ENCODE results near the gene SPINK14.

The SPINK14 gene, protein sequence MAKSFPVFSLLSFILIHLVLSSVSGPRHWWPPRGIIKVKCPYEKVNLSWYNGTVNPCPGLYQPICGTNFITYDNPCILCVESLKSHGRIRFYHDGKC

DNA sequence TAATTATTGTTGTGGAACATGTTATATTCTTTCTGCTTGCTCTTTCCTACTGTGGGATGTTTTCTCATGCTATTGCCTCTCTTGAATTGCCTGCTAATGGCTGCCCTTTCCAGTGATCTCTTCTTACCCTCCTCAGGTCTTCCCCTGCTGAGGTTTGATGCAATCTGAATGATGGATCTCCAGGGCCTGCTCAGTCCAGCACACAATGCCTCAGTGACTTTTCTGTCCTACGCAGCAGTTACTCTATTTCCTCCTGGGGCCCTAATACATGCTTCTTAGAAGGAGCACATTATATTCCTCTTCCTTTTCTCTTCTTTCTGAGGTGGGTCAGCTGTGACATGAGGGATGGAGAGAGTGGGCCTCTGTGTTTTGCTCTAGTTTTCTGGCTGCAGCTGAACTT lies at the start of gene SPINK14:
Gene SPINK14 (plus strand): TSS at position 301 of the 400 bp plus-strand sequence. CDS start 1,187 bp downstream, outside the sequence.
- DNase-seq, result no peak

DNA sequence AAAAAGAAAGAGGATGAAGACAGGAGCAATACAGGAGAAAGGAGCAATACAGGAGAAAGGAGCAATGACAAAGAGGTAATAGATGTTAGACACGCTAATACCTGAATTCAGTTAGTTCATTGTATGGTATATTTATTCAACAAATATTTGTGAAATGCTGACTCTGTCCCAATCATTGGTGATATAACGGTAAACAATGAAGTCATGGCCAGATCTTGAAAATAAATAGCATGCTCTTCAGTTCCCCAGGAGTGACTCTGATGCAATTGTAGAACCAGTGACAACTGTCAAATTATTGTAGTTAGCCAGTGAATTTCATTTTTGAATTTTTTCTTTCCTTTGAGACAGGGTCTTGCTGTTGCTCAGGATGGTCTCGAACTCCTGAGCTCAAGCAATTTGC lies 48.0 kb upstream of the SPINK14 start:
- no peak for DNase-seq

DNA sequence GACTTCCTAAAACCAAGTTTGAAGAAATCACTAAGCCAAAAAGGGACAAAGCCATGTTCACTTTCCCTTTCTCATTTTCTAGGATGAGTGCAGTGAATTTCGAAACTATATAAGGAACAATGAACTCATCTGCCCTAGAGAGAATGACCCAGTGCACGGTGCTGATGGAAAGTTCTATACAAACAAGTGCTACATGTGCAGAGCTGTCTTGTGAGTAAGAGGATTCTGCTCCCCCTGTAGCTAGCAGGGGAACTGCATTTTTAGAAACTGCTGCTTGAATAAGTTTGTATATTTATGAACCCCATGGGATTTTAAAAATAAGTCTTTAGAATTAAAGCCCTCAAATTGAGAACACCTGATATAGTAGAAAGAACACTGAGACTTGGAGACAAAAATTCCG lies 42.7 kb upstream of the SPINK14 start:
- no peak for DNase-seq

- DNase-seq, result no peak
Observed at GRCh38 chr5:148135091-148136048, 33.0 kb upstream of the SPINK14 start.

DNA sequence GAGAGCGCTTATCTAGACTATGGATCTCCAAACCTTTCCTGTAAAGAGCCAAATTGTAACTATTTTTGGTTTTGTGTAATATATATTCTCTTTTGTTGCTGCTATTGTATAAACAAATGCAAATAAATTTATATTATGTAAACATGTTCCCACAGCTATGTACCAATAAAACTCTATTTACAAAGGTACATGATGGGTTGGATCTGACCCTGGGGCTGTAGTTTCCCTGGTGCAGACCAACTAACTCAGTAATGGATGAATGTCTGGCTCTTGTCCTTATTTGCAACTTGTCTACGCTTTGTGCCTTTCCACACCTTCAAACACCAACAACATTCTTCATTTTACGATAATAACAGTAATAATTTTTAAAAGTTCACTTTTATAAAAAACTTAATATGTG lies 27.5 kb upstream of the SPINK14 start:
- DNase-seq, result no peak

DNA sequence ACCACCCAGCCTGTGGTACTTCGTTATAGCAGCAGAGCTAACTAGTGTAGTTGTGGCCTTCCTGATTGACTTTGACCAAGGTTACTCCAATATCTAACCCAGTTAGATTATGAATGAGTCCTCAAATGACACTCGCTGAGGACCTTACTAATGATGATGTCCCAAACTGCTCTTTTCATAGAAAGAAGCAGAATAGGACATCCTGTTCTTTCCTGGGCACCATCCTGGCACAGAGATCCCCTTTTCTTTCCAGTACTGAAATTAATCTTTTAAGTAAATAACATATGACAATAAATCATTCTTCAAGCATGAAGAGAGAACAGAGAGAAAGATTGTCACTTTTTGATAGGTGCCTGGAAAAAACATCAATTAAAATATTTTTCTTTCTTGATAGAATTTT lies 26.7 kb upstream of the SPINK14 start:
- DNase-seq, result no peak

GRCh38 chr5:148145916-148146315 lies 22.4 kb upstream of the SPINK14 start:
- DNase-seq, result no peak

- no peak for DNase-seq
Observed at GRCh38 chr5:148146487-148146886, 21.9 kb upstream of the SPINK14 start.

GRCh38 chr5:148147415-148147814 lies 20.9 kb upstream of the SPINK14 start:
- peak; percentile 32 for DNase-seq

GRCh38 chr5:148151872-148152271 lies 16.5 kb upstream of the SPINK14 start:
- no peak for DNase-seq

DNA sequence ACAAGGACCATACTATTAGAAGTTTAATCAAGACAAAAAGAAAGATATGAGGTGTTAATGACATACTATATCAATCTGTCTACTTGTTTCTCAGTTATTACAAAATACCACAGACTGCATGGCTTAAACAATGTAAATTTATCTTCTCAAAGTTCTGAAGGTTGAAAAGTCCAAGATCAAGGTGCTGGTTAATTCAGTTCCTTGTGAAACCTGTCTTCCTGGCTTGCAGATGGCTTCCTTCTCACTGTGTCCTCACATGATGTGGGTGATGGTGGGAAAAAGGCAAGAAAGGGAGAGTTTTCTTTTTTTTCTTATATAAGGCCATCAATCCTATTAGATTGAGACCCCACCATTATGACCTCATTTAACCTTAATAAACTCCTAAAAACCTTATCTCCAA lies 15.6 kb upstream of the SPINK14 start:
- no peak for DNase-seq

- no peak for DNase-seq
Observed at GRCh38 chr5:148156609-148157008, 11.7 kb upstream of the SPINK14 start.

DNA sequence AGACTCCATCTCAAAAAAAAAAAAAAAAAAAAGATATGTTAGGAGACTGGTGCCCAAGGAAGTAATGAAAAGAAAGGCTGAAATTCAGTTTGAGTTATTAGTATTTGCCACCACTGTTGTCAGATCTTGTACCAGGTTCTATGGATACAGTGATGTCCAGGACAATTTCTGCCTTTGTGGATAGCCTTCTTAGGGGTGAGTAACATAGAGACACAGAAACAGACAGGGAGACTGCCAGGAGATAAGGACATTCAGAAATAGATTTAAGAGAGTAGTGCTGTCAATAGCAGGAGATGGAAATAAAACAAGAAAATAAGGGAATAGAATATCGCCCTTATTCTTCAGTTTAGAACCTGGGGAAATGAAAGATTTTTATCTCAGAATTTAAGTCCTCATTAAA lies 6.3 kb upstream of the SPINK14 start:
- DNase-seq, result no peak

DNA sequence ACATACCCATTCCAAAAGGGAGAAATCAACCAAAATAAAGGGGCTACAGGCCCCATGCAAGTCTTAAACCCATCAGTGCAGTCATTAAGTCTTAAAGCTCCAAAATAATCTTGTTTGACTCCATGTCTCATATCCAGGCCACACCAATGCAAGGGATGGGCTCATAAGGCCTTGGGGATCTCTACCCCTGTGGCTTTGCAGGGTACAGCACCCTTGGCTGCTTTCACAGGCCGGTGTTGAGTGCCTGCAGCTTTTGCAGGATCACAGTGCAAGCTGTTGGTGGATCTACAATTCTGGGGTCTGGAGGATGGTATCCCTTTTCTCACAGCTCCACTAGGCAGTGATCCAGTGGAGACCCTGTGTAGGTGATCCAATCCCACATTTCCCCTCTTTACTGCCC lies 5.0 kb upstream of the SPINK14 start:
- no peak for DNase-seq

GRCh38 chr5:148166550-148167283 lies 1.6 kb upstream of the SPINK14 start:
- no peak for DNase-seq

DNA sequence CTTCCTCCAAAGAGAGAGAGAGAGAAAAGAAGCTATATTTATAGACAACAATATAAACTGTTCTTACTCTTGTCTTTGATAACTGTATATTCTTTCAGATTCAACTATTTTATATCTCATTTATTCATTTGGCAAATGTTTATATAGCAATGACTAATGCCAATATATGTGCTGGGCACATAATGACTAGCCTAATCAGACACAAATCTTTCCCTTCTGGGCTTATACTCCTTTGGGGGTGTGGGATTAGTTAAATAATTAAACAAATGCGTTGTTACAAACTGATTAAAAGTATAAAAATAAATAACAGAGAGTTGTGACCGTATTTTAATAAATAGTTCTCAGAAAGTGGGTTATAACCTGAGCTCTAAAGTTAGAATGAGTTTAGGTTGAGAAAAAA lies 4.0 kb downstream of the SPINK14 start:
- no peak for DNase-seq

GRCh38 chr5:148176480-148176879 lies 8.1 kb downstream of the SPINK14 start:
- DNase-seq, result no peak

DNA sequence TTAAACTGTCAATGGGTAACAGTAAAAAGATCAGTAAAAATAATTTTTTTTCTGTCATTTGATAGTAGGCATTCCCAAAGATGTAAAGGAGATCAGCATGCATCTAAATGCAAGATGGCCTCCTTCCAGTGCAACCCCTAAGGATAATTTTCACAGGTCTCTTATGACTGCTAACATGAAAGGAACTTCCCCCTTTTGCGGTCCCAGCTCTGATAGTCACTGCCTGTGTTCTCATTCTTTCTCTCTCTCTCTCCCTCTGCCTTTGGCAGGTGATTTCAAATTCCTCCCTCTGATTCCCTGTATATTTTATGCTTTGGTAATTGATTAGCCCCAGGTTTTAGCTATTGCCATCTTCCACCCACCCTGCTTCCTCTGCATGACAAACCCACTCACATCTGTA lies 8.9 kb downstream of the SPINK14 start:
- DNase-seq, result no peak

GRCh38 chr5:148179234-148179824 lies 11.0 kb downstream of the SPINK14 start:
- peak; percentile 42 for DNase-seq

- no peak for DNase-seq
Observed at GRCh38 chr5:148186248-148187003, 18.1 kb downstream of the SPINK14 start.

GRCh38 chr5:148191010-148191409 lies 22.7 kb downstream of the SPINK14 start:
- no peak for DNase-seq

DNA sequence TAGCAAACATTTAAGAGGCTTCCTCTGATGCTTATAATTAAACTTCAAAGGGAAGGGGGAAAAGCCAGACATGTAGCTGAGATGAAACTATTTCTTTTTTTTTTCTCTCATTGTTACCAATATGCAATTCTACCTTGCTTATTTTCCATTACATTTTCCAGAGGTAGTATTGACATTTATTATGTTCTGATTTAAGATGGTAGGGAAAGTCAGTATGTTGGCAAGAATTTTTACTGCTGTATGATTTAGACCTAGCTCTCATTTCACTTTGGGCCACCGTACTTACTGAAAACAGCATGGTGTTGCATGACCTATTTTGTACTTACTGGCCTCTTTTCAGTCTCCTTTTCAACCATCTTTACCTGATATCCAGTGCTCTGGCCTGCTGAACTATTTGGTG lies 24.9 kb downstream of the SPINK14 start:
- no peak for DNase-seq

GRCh38 chr5:148201151-148201550 lies 32.8 kb downstream of the SPINK14 start:
- DNase-seq, result no peak

Measured in NCI-H146 (cell line).